ENCODE data around the gene NEK5.
A peak's percentile ranks its signal among the peaks of the same experiment; 100 is the strongest.

The NEK5 gene

GRCh38 chr13:52160053-52160452 is 31.2 kb upstream of the NEK5 start:
- H3K4me3 ChIP-seq (ENCODE audit: low read length): peak overlapping the region; percentile 79
- H3K27me3 ChIP-seq (ENCODE audit: insufficient read depth, low read length): no peaks in the 10 kb centered on the region
- H3K4me1 ChIP-seq (ENCODE audit: insufficient read depth, low read length): peaks cover 22% of the 10 kb centered on the region

DNA sequence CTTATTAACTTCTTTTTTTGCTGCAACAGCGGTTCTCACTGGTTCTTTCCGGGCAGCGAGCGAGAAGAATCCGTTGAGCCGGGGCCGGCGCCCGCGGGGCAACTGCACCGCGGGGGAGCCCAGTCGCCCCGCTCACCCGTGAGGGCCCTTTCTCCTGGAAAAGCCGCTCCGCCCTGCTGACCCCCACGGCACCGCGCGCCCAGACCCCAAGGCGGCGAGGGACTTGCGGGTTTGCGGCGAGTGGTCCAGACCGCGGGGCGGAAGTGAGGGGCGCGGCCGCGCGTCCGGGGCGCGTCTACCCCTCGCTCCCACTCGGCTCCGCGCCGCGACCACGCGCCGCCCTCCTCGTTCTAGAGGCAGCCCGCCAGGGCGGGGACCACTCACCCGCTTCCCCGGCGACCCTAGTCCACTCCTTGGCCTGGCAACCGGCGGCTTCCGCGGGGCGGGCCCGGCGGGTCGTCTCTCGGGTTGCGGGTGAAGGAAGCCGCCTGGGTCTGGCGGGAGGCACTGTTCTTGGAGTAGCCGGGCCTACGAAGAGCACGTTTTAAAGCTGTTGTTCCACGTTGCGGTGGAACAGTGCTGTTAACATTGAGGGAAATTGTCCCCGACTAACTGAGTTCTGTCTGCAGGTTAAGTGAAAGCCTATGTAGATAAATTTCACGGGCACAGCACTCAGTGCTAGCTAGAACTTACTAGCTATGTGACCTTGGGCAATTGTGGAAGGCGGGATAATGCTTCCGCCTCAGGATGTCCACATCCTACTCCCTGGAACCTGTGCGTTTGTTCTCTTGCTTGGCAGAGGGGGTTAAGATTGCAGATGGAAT is 30.5 kb upstream of the NEK5 start, which contains the start of gene NEK3:
TSS of gene NEK3 (minus strand) at position 439 of the 824 bp plus-strand sequence. CDS start 3,406 bp downstream, outside the sequence.
- H2AFZ ChIP-seq (ENCODE audit: low read depth, low read length): peak within 1 kb of the TSS; percentile 76
- H3K4me1 ChIP-seq (ENCODE audit: insufficient read depth, low read length): peaks cover 22% of the 10 kb centered on the region
- H3K4me3 ChIP-seq (ENCODE audit: low read length): peak within 1 kb of the TSS; percentile 79
- no peaks in the 10 kb centered on the region for H3K27me3 ChIP-seq (ENCODE audit: insufficient read depth, low read length)
- peaks cover 2% of the 10 kb centered on the region for H3K9me3 ChIP-seq (ENCODE audit: low read length)
- peaks cover 7% of the 10 kb centered on the region for H3K36me3 ChIP-seq (ENCODE audit: insufficient read depth, low read length)

More at GRCh38 chr13:52160053-52160452, 31.2 kb upstream of the NEK5 start:
- H3K9me3 ChIP-seq (ENCODE audit: low read length): peaks cover 2% of the 10 kb centered on the region
- H3K36me3 ChIP-seq (ENCODE audit: insufficient read depth, low read length): peaks cover 4% of the 10 kb centered on the region
- no peak overlapping the region for H2AFZ ChIP-seq (ENCODE audit: low read depth, low read length)

DNA sequence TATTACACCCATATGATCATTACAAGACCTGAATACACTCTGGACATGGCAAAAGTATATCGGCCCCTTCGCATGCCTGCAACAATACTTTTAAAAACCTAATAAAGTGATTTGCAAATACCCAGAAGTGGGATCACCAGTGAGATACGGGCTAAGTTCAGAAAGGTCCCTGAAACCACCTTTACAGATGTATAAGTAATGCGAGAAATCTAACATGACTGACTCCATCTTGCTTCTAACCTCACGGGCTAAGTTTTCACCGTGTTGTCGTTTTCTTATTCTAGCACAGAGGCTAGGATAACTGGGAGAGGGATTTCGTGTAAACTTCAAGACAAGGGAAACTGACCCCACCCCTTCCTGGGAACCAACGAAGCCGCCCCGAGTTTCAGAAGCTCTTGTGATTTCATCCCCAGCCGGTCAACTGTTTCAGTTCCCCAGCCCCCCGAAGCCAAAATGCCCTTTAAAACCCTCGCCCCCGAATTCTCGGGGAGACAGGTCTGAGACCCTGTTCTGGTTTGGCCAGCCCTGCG is 29.8 kb upstream of the NEK5 start:
- Histone ChIP-seq H3K36me3 (ENCODE audit: insufficient read depth, low read length) (peaks cover 7% of the 10 kb centered on the region), H3K27me3 (ENCODE audit: insufficient read depth, low read length) (no peaks in the 10 kb centered on the region), H3K4me3 (ENCODE audit: low read length) (peak overlapping the region; percentile 79), H3K4me1 (ENCODE audit: insufficient read depth, low read length) (peaks cover 22% of the 10 kb centered on the region), H2AFZ (ENCODE audit: low read depth, low read length) (peak overlapping the region; percentile 76), H3K9me3 (ENCODE audit: low read length) (peaks cover 2% of the 10 kb centered on the region)

- Histone ChIP-seq H3K9me3 (ENCODE audit: low read length) (peaks cover 2% of the 10 kb centered on the region), H3K4me3 (ENCODE audit: low read length) (no peak overlapping the region), H3K36me3 (ENCODE audit: insufficient read depth, low read length) (peaks cover 15% of the 10 kb centered on the region), H3K27me3 (ENCODE audit: insufficient read depth, low read length) (no peaks in the 10 kb centered on the region), H2AFZ (ENCODE audit: low read depth, low read length) (no peak overlapping the region), H3K4me1 (ENCODE audit: insufficient read depth, low read length) (peaks cover 6% of the 10 kb centered on the region)
Measured at GRCh38 chr13:52156724-52157261, 27.9 kb upstream of the NEK5 start.

- no peak overlapping the region for H3K4me3 ChIP-seq (ENCODE audit: low read length)
Measured at GRCh38 chr13:52155177-52155576, 26.3 kb upstream of the NEK5 start.

GRCh38 chr13:52147225-52147624 is 18.4 kb upstream of the NEK5 start:
- no peak overlapping the region for H3K4me3 ChIP-seq (ENCODE audit: low read length)
- no peaks in the 10 kb centered on the region for H3K9me3 ChIP-seq (ENCODE audit: low read length)
- no peaks in the 10 kb centered on the region for H3K4me1 ChIP-seq (ENCODE audit: insufficient read depth, low read length)
- H3K27me3 ChIP-seq (ENCODE audit: insufficient read depth, low read length): no peaks in the 10 kb centered on the region
- no peak overlapping the region for H2AFZ ChIP-seq (ENCODE audit: low read depth, low read length)
- peaks cover 46% of the 10 kb centered on the region for H3K36me3 ChIP-seq (ENCODE audit: insufficient read depth, low read length)

More at GRCh38 chr13:52155177-52155576, 26.3 kb upstream of the NEK5 start:
- peaks cover 5% of the 10 kb centered on the region for H3K4me1 ChIP-seq (ENCODE audit: insufficient read depth, low read length)
- peaks cover 2% of the 10 kb centered on the region for H3K9me3 ChIP-seq (ENCODE audit: low read length)
- H2AFZ ChIP-seq (ENCODE audit: low read depth, low read length): no peak overlapping the region
- H3K36me3 ChIP-seq (ENCODE audit: insufficient read depth, low read length): peaks cover 27% of the 10 kb centered on the region
- no peaks in the 10 kb centered on the region for H3K27me3 ChIP-seq (ENCODE audit: insufficient read depth, low read length)

GRCh38 chr13:52141299-52141698 is 12.4 kb upstream of the NEK5 start:
- no peaks in the 10 kb centered on the region for H3K4me1 ChIP-seq (ENCODE audit: insufficient read depth, low read length)
- H3K4me3 ChIP-seq (ENCODE audit: low read length): no peak overlapping the region
- H3K36me3 ChIP-seq (ENCODE audit: insufficient read depth, low read length): peaks cover 36% of the 10 kb centered on the region
- no peak overlapping the region for H2AFZ ChIP-seq (ENCODE audit: low read depth, low read length)
- H3K9me3 ChIP-seq (ENCODE audit: low read length): no peaks in the 10 kb centered on the region
- H3K27me3 ChIP-seq (ENCODE audit: insufficient read depth, low read length): no peaks in the 10 kb centered on the region

GRCh38 chr13:52137489-52137888 is 8.6 kb upstream of the NEK5 start:
- peaks cover 57% of the 10 kb centered on the region for H3K36me3 ChIP-seq (ENCODE audit: insufficient read depth, low read length)
- H3K4me1 ChIP-seq (ENCODE audit: insufficient read depth, low read length): no peaks in the 10 kb centered on the region
- no peak overlapping the region for H3K4me3 ChIP-seq (ENCODE audit: low read length)
- no peaks in the 10 kb centered on the region for H3K9me3 ChIP-seq (ENCODE audit: low read length)
- no peaks in the 10 kb centered on the region for H3K27me3 ChIP-seq (ENCODE audit: insufficient read depth, low read length)
- no peak overlapping the region for H2AFZ ChIP-seq (ENCODE audit: low read depth, low read length)

DNA sequence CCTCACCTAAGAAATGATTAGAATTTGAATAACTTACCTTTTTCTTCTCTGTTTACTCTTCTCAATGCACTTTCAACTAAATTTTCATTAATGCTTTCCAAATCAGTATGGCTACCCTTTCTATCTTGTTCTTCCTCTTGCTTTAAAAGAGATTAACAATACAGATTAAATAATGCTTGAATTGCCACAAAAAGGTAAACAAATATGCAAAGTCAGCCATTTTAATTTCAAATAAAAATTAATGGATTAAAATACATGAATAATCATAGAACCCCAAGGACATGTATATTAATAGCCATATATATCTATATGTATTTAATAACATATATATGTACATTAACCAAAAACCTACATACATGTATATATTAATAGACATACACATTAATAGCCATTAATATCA is 7.9 kb upstream of the NEK5 start:
- Histone ChIP-seq H3K27me3 (ENCODE audit: insufficient read depth, low read length) (no peaks in the 10 kb centered on the region), H2AFZ (ENCODE audit: low read depth, low read length) (no peak overlapping the region), H3K36me3 (ENCODE audit: insufficient read depth, low read length) (peaks cover 64% of the 10 kb centered on the region), H3K9me3 (ENCODE audit: low read length) (peaks cover under 1% of the 10 kb centered on the region), H3K4me1 (ENCODE audit: insufficient read depth, low read length) (no peaks in the 10 kb centered on the region), H3K4me3 (ENCODE audit: low read length) (no peak overlapping the region)

- Histone ChIP-seq H3K4me3 (ENCODE audit: low read length) (no peak overlapping the region), H3K4me1 (ENCODE audit: insufficient read depth, low read length) (peaks cover 13% of the 10 kb centered on the region), H3K27me3 (ENCODE audit: insufficient read depth, low read length) (no peaks in the 10 kb centered on the region), H3K36me3 (ENCODE audit: insufficient read depth, low read length) (peaks cover 43% of the 10 kb centered on the region), H3K9me3 (ENCODE audit: low read length) (peaks cover 3% of the 10 kb centered on the region), H2AFZ (ENCODE audit: low read depth, low read length) (no peak overlapping the region)
Measured at GRCh38 chr13:52130641-52131040, 1.8 kb upstream of the NEK5 start.

DNA sequence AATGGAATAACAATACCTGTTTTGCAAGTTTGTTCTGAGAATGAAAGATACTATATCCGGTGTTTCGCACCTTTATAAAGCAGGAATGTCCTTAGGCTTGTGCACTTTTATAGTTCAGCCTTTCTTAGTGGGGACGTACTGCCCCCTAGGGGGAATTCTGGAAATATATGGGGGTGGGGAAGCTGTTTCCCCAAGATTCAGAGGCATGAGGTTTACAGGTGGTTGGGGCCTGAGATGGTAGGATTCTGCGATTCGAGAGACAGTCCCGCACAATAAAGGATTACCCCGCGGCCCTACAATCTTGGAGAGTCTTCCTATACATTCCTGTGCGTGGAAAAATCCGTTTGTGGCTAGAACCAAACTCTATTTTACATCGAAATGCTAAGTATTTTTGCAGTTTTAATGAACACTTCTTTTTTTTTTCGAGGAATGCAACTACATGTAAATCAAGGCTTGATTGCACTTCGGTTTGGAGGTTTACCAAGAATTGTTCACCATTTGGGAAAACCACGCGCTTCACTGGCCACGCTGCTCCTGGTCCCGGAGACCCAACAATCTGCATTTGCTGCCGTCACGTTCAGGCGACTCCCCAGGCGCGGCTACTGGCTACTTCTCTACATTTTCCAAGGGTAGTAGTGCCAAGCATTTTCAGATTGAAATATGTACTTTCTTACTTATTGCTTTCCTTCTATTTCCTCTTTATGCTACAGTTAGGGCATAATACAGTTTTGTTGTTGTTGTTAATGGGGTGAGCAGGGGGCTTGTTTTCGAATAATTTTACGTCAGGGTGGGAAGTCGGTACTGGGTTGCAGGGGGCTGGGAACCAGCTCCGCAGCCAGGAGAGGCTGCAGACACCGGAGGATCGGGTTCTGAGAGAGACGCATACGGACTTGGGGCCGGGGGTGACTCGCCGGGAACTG is 830 bp downstream of the NEK5 start:
- Histone ChIP-seq H3K36me3 (ENCODE audit: insufficient read depth, low read length) (peaks cover 21% of the 10 kb centered on the region), H3K4me1 (ENCODE audit: insufficient read depth, low read length) (peaks cover 13% of the 10 kb centered on the region), H3K27me3 (ENCODE audit: insufficient read depth, low read length) (peaks cover 3% of the 10 kb centered on the region), H3K9me3 (ENCODE audit: low read length) (peaks cover 3% of the 10 kb centered on the region), H3K4me3 (ENCODE audit: low read length) (peak overlapping the region; percentile 58), H2AFZ (ENCODE audit: low read depth, low read length) (peak overlapping the region; percentile 88)

DNA sequence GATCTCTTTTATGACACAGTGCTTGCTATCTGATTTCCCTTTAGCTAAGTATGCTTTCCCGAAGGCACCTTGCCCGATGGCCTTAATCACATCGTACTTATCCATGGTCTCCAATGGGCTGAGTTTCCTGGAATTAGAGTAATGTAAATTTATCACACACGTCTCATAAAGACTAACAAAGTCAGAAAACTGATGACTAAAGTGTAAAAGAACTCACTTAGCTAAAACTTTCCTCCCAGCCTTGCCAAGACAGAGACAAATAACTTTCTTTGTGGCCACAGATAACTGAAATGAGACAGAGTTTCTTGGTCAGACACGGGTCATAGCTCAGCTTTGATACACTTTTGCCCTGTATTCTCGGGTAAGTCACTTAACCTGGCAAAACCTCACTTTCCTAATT is 1.5 kb downstream of the NEK5 start:
- Histone ChIP-seq H3K4me3 (ENCODE audit: low read length) (no peak overlapping the region), H3K4me1 (ENCODE audit: insufficient read depth, low read length) (peaks cover 13% of the 10 kb centered on the region), H3K27me3 (ENCODE audit: insufficient read depth, low read length) (peaks cover 3% of the 10 kb centered on the region), H2AFZ (ENCODE audit: low read depth, low read length) (no peak overlapping the region), H3K9me3 (ENCODE audit: low read length) (peaks cover 3% of the 10 kb centered on the region), H3K36me3 (ENCODE audit: insufficient read depth, low read length) (peaks cover 15% of the 10 kb centered on the region)
